ENCODE data around the gene SLC25A30.
A peak's percentile ranks its signal among the peaks of the same experiment; 100 is the strongest.

The SLC25A30 gene

DNA sequence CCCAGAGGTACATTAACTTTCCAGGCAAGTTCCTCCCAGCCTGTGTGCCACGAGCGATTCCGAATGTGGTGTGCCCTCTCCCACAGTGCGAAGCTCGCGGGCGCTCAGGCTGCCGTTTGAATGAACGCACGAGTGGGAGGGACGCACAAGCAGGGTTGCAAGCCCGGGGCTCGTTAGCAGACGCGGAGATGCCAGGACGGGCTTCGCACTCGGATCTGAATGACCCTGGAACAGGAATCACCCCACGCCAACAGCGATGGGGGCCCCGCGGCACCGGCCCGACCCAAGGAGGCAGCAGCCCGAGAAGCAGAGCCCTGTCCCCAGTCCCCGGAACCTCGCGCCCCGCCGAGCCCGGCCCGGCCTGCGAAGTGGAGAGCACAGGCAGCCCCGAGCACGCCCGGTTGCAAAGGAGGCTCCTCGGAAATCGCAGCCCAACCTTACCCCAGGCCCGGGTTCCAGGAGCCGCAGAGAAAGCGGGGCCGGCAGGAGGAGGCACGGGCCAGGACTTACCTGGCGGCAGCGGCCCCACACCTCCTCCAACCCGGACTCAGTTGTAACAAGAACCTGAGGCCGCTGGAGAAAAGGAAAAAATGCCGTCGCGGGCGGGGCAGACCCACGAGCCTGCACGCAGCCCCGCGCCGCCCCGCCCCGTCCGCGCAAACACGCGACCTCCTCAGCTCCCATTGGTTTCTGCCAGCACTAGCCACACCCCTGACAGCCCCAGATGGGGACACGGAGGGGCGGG lies at the start of gene SLC25A30:
Gene SLC25A30 (minus strand): TSS at position 584 of the 745 bp plus-strand sequence. CDS start 6,948 bp downstream, outside the sequence.
- TF ChIP-seq CTCF (conservative IDR thresholded peaks at IDR 0.05): no peak
- H3K27ac ChIP-seq: peak within 1 kb of the TSS; percentile 90

DNA sequence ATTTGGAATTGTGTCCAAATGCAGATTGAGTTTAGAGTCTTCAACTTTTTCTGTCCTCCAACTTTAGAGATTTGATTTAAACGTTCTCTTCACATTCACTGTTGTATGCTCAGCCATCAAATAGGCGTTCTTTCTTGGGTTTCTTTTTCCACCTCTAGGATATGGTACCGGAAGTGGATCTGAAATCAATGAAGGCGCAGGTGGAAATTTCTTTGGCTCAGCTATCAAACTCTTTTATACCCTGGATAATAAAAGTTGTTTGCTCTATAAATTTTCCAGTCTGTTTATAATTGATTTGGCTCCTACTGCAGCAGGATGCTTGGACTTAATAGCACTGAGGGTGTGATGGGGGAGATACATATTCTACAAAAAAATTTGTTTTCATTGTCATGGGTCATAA lies 48.2 kb upstream of the SLC25A30 start:
- no peak for TF ChIP-seq CTCF (conservative IDR thresholded peaks at IDR 0.05)
- peak overlapping the region; percentile 98 for H3K27ac ChIP-seq

DNA sequence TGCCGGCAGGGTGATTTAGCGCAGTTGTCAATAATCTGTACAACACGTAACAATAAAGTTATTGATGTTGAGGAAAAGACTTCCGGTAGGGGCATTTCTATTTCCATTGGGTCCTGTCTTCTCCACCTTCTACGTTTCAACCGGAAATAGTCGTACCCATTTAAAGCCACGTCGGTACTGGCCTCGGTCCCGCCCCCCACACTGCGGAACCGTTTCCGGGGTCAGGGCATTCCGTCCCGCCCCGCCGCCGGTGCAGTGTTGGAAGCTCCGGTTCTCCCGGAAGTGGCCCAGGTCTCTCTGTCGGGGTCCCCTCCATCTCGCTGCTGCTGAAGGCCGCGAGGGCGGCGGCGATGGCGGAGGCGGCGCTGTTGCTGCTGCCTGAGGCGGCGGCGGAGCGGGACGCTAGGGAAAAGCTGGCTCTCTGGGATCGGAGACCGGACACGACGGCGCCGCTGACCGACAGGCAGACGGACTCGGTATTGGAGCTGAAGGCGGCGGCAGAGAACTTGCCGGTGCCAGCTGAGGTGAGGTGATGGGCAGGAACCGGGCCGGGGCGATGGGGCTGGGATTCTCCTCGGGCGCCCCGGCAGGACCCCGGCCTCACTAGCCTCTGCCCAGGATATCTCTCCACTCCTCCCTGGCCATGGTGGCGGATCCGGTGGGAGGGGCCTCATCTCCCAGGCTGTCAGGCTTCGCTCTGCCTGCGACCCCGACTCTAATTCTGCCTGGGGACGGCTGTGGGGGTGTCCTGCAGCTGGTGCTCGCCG lies 46.7 kb upstream of the SLC25A30 start, which contains the start of gene COG3:
Gene COG3 (plus strand): TSS at position 253 of the 767 bp plus-strand sequence. CDS start 98 bp downstream, at position 351.
- no peak; the same call in 1 of the 2 replicates for TF ChIP-seq CTCF (conservative IDR thresholded peaks at IDR 0.05)
- peak within 1 kb of the TSS; percentile 98 for H3K27ac ChIP-seq

DNA sequence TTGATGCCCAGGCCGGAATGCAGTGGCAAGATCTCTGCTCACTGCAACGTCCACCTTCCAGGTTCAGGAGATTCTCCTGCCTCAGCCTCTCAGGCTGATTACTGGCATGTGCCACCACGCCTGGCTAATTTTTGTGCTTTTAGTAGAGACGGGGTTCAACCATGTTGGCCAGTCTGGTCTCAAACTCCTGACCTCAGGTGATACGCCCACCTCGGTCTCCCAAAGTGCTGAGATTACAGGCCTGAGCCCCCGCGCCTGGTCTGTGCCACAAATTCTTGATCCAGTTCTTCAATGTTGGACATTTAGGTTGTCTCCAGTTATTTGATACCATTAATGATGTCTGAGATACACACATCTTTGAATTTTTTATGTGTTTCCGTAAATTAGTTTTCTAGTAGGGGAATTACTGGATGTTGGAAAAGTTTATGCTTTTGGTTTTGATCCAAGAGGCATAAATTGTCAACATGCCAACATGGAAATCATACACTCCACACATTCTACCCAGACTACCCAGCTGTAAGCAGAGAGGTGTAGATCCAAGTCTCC lies 46.0 kb upstream of the SLC25A30 start:
- peak; percentile 46; the same call in 1 of the 2 replicates for TF ChIP-seq CTCF (conservative IDR thresholded peaks at IDR 0.05)
- peak overlapping the region; percentile 98 for H3K27ac ChIP-seq

DNA sequence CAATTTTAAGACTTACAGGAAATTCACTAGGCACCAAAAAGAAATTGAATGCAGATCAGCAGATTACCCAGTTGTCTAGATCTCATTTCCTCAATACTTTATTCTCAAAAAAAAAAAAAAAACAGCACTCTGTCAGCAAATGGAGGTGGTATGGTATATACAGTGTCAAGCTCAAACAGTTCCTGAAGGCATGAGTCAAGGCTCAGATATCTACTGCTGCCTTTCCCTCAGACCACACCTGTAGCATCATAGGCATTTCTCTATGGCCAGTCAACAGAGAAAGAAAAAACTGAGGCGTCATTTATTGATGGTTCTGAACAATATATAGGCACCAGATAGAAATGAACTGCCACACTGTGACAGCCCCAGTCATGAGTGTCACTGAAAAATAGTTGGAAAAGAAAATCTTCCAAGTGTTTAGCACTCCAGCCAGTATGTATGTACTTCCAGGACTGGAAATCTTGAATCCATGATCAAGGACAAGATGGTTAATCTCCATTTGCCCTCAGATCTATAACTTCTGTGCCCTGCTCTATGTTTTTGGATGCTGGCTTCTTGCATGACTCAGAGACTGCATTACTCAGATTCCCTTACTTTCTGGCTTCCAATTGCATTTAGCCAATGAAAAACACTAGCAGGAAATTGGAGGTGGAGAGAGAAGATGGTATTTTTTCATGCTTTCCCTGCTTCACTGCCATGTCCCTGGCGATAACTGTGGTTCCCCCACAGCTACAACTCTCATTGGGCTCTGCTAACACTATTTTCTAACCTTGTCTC lies 38.2 kb upstream of the SLC25A30 start:
- H3K27ac ChIP-seq: no peak overlapping the region
- TF ChIP-seq CTCF (conservative IDR thresholded peaks at IDR 0.05): no peak

DNA sequence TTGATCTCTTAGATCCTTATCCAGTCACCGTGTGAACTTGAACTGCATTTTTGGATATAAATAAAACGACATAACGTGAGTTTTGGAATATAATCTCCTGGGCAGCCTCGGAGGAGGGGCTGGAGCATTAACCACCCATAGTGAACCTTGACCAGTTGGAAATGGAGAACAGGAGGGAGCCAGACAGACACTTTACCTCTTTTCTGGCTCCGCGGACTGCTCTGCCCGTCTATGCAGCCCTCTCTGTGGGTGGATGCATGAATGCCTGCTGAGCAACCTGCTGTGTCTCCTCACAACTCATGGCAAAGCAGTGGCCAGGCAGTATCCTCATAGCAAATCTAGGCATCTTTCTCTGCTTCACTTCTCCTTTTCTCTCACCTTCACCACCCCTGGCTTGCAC lies 36.0 kb upstream of the SLC25A30 start:
- TF ChIP-seq CTCF (conservative IDR thresholded peaks at IDR 0.05): no peak
- H3K27ac ChIP-seq: no peak overlapping the region

All from VCaP (cell line).